GM12878 (cell line): ENCODE measurements around the gene PCBP1. TPM values are rescaled to one million over a fixed set of nuclear protein-coding genes. Genes with fewer than 3 reads are reported as not detected.

Experiments used
- BACH1 ChIP-seq: fragments of 450-650 bp; IDR thresholded peaks from 2 replicates; pipeline ENCODE4 v1.6.1; 2017; ENCODE audit warnings: mild to moderate bottlenecking, borderline replicate concordance
- MTA2 ChIP-seq: fragments of 450-650 bp; IDR thresholded peaks from 2 replicates; pipeline ENCODE4 v1.6.1; 2016; ENCODE audit warnings: low read depth, mild to moderate bottlenecking, moderate library complexity
- MXI1 ChIP-seq: fragments of 150-350 bp; IDR thresholded peaks from 2 replicates; pipeline ENCODE4 v1.6.1; 2011; ENCODE audit warnings: low read depth, mild to moderate bottlenecking, inconsistent platforms, low read length, improper control_type of control experiment
- POLR2AphosphoS2 ChIP-seq: IDR thresholded peaks from 2 replicates; pipeline ENCODE4 v1.6.1; 2011; ENCODE audit warnings: low read depth, mild to moderate bottlenecking, low read length, improper control_type of control experiment, moderate library complexity
- RAD21 ChIP-seq: IDR thresholded peaks from 2 replicates; pipeline ENCODE4 v1.6.1; 2011; ENCODE audit warnings: mild to moderate bottlenecking, low read depth, low read length, moderate library complexity; ENCODE audit not compliant: insufficient read depth
- SRF ChIP-seq, 2 experiments: IDR thresholded peaks; 2 replicates each; pipeline ENCODE4 v1.6.1; 2011; ENCODE audit warnings: low read depth in 2 of 2, low read length in 2 of 2, mild to moderate bottlenecking in 1 of 2, moderate library complexity in 1 of 2
- TAF1 ChIP-seq: IDR thresholded peaks from 2 replicates; pipeline ENCODE4 v1.6.1; 2011; ENCODE audit warnings: mild to moderate bottlenecking, low read depth, low read length, borderline replicate concordance
- TCF3 ChIP-seq: IDR thresholded peaks from 2 replicates; pipeline ENCODE4 v1.6.1; 2012; ENCODE audit warnings: low read depth, mild to moderate bottlenecking, low read length, borderline replicate concordance; ENCODE audit not compliant: insufficient read depth
- TCF7 ChIP-seq: IDR thresholded peaks from 2 replicates; pipeline ENCODE4 v1.6.1; 2014; ENCODE audit warnings: antibody characterized with exemption, borderline replicate concordance
- ZNF207 ChIP-seq: fragments of 450-650 bp; IDR thresholded peaks from 2 replicates; pipeline ENCODE4 v1.6.1; 2014; ENCODE audit warnings: antibody characterized with exemption, mild to moderate bottlenecking, borderline replicate concordance
- polyA plus RNA-seq, 11 experiments: library from polyadenylated mRNA; depleted of rRNA in 4 of 11; unstranded in 6 of 11; stranded (reverse) in 5 of 11; fragments of >200 nt; fragmentation: Nextera tagmentation in 4 of 11; fragmentation: Illumina TruSeq in 1 of 11; extraction: Ambion mirVana in 4 of 11; extraction: Trizol in 1 of 11; gene quantifications; 1 replicate in 1 of 11; 2 replicates in 10 of 11; pipeline versions ENCODE4 v1.2.1 to v1.2.3, GENCODE V29; 2011 to 2016; ENCODE audit warnings: inconsistent platforms in 2 of 11, missing spikeins in 2 of 11, low read depth in 1 of 11
- total RNA-seq, 4 experiments: library from RNA; depleted of rRNA in 3 of 4; stranded (reverse); fragments of >200 nt in 3 of 4; fragmentation: Illumina TruSeq in 1 of 4; extraction: Trizol in 1 of 4; gene quantifications; 2 replicates each; pipeline versions ENCODE4 v1.2.1 to v1.2.3, GENCODE V29; 2013 to 2021
- TF ChIP-seq, protein P1 (sequence below): fragments of 450-650 bp; IDR thresholded peaks from 2 replicates; pipeline ENCODE4 v1.6.1; 2017; ENCODE audit warnings: mild to moderate bottlenecking, moderate library complexity
- TF ChIP-seq, protein P2 (sequence below): fragments of 150-350 bp; IDR thresholded peaks from 2 replicates; pipeline ENCODE4 v1.6.1; 2014; ENCODE audit warnings: mild to moderate bottlenecking, low read depth, low read length
- TF ChIP-seq, protein P3 (sequence below): fragments of 450-650 bp; IDR thresholded peaks from 2 replicates; pipeline ENCODE4 v1.6.1; 2016; ENCODE audit warnings: mild to moderate bottlenecking
- TF ChIP-seq, protein P4 (sequence below): IDR thresholded peaks from 2 replicates; pipeline ENCODE4 v1.6.1; 2012; ENCODE audit warnings: low read depth, low read length, improper control_type of control experiment
- TF ChIP-seq, protein P5 (sequence below): fragments of 450-650 bp; IDR thresholded peaks from 2 replicates; pipeline ENCODE4 v1.6.1; 2017; ENCODE audit warnings: mild to moderate bottlenecking, moderate library complexity

Gene PCBP1
- total and polyA plus RNA-seq, 10 of the 15 experiments (the other 5 are each of a cell fraction or from before 2014, with no cell fraction given), result 24.4 to 494 (median 130) TPM

DNA sequence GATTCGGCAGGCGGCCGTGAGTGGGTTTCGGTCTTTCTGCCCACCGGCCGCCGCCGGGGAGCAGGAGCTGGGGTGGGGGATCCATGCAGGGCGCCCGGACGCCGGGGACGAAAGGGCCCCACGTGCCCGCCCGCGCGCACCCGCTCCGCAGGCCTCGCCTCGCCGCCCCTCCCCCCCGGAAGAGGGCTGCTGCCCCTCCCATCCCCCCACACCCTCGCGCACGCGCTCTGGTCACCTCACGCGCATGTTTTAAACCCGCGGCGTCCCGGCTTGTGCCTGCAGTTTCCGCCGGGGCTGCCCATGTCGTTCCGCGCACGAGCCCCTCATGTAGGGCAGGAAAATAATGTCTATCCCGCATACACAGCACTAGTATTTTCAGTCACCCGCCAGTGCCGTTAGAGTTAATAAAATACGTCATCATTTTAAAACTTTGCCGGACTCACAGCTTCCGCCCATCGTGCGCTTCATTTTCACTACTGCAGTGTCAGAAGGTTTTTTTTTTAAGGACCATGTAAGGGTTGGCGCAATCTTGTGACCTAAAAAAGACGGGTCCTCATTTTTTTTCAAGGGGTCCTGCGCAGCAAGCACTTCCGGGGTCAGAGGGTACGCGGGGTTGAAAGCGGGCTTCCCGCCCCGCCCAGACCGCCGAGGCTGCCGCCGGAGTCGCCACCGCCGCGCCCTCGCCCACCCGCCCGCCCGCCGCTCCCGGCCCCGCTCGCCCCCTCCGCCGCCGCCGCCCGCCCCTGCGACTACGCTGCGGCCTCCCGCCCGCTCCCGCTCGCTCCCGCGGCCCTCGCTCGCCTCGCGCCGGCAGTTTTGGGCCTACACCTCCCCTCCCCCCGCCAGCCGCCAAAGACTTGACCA is at the start of gene PCBP1 (continued):
- peak; percentile 62; the same call in 1 of the 2 replicates for TF ChIP-seq TAF1
- TF ChIP-seq MXI1, result peak; percentile 91
- TF ChIP-seq SRF (IDR thresholded peaks at IDR 0.05; ENCODE audit: low read depth in 2 of 2, low read length in 2 of 2), result peak in 1 of 2 experiments; percentile 51; a peak in 1 of 4 replicates
- TF ChIP-seq TCF3, result peak; percentile 69; the same call in 1 of the 2 replicates
- TF ChIP-seq, protein P1, sequence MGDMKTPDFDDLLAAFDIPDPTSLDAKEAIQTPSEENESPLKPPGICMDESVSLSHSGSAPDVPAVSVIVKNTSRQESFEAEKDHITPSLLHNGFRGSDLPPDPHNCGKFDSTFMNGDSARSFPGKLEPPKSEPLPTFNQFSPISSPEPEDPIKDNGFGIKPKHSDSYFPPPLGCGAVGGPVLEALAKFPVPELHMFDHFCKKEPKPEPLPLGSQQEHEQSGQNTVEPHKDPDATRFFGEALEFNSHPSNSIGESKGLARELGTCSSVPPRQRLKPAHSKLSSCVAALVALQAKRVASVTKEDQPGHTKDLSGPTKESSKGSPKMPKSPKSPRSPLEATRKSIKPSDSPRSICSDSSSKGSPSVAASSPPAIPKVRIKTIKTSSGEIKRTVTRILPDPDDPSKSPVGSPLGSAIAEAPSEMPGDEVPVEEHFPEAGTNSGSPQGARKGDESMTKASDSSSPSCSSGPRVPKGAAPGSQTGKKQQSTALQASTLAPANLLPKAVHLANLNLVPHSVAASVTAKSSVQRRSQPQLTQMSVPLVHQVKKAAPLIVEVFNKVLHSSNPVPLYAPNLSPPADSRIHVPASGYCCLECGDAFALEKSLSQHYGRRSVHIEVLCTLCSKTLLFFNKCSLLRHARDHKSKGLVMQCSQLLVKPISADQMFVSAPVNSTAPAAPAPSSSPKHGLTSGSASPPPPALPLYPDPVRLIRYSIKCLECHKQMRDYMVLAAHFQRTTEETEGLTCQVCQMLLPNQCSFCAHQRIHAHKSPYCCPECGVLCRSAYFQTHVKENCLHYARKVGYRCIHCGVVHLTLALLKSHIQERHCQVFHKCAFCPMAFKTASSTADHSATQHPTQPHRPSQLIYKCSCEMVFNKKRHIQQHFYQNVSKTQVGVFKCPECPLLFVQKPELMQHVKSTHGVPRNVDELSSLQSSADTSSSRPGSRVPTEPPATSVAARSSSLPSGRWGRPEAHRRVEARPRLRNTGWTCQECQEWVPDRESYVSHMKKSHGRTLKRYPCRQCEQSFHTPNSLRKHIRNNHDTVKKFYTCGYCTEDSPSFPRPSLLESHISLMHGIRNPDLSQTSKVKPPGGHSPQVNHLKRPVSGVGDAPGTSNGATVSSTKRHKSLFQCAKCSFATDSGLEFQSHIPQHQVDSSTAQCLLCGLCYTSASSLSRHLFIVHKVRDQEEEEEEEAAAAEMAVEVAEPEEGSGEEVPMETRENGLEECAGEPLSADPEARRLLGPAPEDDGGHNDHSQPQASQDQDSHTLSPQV, result 0 out of 2 replicates have a peak, but pooled peaks have one; percentile 5
- TF ChIP-seq BACH1, result no peak; the same call in 1 of the 2 replicates
- peak; percentile 78 for TF ChIP-seq MTA2
- TF ChIP-seq, protein P2, sequence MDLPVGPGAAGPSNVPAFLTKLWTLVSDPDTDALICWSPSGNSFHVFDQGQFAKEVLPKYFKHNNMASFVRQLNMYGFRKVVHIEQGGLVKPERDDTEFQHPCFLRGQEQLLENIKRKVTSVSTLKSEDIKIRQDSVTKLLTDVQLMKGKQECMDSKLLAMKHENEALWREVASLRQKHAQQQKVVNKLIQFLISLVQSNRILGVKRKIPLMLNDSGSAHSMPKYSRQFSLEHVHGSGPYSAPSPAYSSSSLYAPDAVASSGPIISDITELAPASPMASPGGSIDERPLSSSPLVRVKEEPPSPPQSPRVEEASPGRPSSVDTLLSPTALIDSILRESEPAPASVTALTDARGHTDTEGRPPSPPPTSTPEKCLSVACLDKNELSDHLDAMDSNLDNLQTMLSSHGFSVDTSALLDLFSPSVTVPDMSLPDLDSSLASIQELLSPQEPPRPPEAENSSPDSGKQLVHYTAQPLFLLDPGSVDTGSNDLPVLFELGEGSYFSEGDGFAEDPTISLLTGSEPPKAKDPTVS, result 0 out of 2 replicates have a peak, but pooled peaks have one; percentile 18
- TF ChIP-seq, protein P3, sequence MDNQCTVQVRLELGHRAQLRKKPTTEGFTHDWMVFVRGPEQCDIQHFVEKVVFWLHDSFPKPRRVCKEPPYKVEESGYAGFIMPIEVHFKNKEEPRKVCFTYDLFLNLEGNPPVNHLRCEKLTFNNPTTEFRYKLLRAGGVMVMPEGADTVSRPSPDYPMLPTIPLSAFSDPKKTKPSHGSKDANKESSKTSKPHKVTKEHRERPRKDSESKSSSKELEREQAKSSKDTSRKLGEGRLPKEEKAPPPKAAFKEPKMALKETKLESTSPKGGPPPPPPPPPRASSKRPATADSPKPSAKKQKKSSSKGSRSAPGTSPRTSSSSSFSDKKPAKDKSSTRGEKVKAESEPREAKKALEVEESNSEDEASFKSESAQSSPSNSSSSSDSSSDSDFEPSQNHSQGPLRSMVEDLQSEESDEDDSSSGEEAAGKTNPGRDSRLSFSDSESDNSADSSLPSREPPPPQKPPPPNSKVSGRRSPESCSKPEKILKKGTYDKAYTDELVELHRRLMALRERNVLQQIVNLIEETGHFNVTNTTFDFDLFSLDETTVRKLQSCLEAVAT, result no peak
- peak; percentile 16; the same call in 1 of the 2 replicates for TF ChIP-seq POLR2AphosphoS2
- TF ChIP-seq, protein P4, sequence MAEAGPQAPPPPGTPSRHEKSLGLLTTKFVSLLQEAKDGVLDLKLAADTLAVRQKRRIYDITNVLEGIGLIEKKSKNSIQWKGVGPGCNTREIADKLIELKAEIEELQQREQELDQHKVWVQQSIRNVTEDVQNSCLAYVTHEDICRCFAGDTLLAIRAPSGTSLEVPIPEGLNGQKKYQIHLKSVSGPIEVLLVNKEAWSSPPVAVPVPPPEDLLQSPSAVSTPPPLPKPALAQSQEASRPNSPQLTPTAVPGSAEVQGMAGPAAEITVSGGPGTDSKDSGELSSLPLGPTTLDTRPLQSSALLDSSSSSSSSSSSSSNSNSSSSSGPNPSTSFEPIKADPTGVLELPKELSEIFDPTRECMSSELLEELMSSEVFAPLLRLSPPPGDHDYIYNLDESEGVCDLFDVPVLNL, result 0 out of 2 replicates have a peak, but pooled peaks have one; percentile 25
- 0 out of 2 replicates have a peak, but pooled peaks have one; percentile 0 for TF ChIP-seq RAD21
- TF ChIP-seq TCF7, result no peak
- TF ChIP-seq ZNF207, result peak; percentile 88
- TF ChIP-seq, protein P5, sequence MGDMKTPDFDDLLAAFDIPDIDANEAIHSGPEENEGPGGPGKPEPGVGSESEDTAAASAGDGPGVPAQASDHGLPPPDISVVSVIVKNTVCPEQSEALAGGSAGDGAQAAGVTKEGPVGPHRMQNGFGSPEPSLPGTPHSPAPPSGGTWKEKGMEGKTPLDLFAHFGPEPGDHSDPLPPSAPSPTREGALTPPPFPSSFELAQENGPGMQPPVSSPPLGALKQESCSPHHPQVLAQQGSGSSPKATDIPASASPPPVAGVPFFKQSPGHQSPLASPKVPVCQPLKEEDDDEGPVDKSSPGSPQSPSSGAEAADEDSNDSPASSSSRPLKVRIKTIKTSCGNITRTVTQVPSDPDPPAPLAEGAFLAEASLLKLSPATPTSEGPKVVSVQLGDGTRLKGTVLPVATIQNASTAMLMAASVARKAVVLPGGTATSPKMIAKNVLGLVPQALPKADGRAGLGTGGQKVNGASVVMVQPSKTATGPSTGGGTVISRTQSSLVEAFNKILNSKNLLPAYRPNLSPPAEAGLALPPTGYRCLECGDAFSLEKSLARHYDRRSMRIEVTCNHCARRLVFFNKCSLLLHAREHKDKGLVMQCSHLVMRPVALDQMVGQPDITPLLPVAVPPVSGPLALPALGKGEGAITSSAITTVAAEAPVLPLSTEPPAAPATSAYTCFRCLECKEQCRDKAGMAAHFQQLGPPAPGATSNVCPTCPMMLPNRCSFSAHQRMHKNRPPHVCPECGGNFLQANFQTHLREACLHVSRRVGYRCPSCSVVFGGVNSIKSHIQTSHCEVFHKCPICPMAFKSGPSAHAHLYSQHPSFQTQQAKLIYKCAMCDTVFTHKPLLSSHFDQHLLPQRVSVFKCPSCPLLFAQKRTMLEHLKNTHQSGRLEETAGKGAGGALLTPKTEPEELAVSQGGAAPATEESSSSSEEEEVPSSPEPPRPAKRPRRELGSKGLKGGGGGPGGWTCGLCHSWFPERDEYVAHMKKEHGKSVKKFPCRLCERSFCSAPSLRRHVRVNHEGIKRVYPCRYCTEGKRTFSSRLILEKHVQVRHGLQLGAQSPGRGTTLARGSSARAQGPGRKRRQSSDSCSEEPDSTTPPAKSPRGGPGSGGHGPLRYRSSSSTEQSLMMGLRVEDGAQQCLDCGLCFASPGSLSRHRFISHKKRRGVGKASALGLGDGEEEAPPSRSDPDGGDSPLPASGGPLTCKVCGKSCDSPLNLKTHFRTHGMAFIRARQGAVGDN, result no peak
